Fibroblast of the aortic adventitia (primary cell): ENCODE results near the gene CHRNA7. TPM values are rescaled to one million over a fixed set of nuclear protein-coding genes. Genes with fewer than 3 reads are reported as not detected.

Experiments used
- DNase-seq: peaks from one replicate; pipeline ENCODE4 v3.0.0-alpha.2; 2010; ENCODE audit warnings: low read depth
- H3K4me3 ChIP-seq: 2 replicates; pipeline ENCODE4 v1.5.1; 2011; ENCODE audit warnings: low read depth, mild to moderate bottlenecking, control low read depth, low read length, moderate library complexity
- CTCF ChIP-seq: IDR thresholded peaks from 2 replicates; pipeline ENCODE4 v1.5.1; 2011; ENCODE audit warnings: mild to moderate bottlenecking, low read length, control low read depth, inconsistent platforms; ENCODE audit not compliant: insufficient read depth
- total RNA-seq: library from RNA; depleted of rRNA; stranded (reverse); fragments of >200 nt; gene quantifications from 2 replicates; pipeline ENCODE4 v1.2.3, GENCODE V29; 2012; ENCODE audit warnings: low replicate concordance

CHRNA7 gene
- total RNA-seq, 1 donor, result 0.18 TPM

- no peak for DNase-seq
- H3K4me3 ChIP-seq, result no peak overlapping the region
Observed at GRCh38 chr15:32007355-32007960, 22.9 kb upstream of the CHRNA7 start.

GRCh38 chr15:32014953-32015352 is 15.4 kb upstream of the CHRNA7 start:
- no peak overlapping the region for H3K4me3 ChIP-seq
- no peak for DNase-seq
- TF ChIP-seq CTCF, result no peak

More at GRCh38 chr15:32007355-32007960, 22.9 kb upstream of the CHRNA7 start:
- TF ChIP-seq CTCF, result no peak

GRCh38 chr15:32020156-32020555 is 10.2 kb upstream of the CHRNA7 start:
- no peak for TF ChIP-seq CTCF
- no peak for DNase-seq
- H3K4me3 ChIP-seq, result no peak overlapping the region

- no peak for TF ChIP-seq CTCF
- DNase-seq, result no peak
- H3K4me3 ChIP-seq, result no peak overlapping the region
Observed at GRCh38 chr15:32028921-32029320, 1.4 kb upstream of the CHRNA7 start.

- TF ChIP-seq CTCF, result no peak
- no peak overlapping the region for H3K4me3 ChIP-seq
- no peak for DNase-seq
Observed at GRCh38 chr15:32029409-32029861, 880 bp upstream of the CHRNA7 start.

- no peak for TF ChIP-seq CTCF
- H3K4me3 ChIP-seq, result peak overlapping the region; percentile 57
- DNase-seq, result no peak
Observed at GRCh38 chr15:32030795-32031194, 480 bp downstream of the CHRNA7 start.
